Panc1 (cell line): Measurements from ENCODE around the gene ATP11A. TPM values are rescaled to one million over a fixed set of nuclear protein-coding genes. Genes with fewer than 3 reads are reported as not detected.

Experiments
- ATAC-seq: fragments of 200-7000 bp; cut with Tn5 transposase; 2 replicates; pipeline ENCODE4 v1.9.1; 2020; ENCODE audit warnings: mild to moderate bottlenecking, moderate library complexity
- BruUV-seq: library from RNA; stranded (reverse); fragments of 400-500 nt; replicated peaks from 2 replicates; lab custom pipeline; 2021; lab: Mats Ljungman, UMichigan
- CTCF ChIA-PET: fragments of 300-600 bp; sonication (Branson Sonifier 250); formaldehyde crosslinking; loops from one replicate; lab custom pipeline; 2022; ENCODE audit warnings: antibody characterized with exemption; lab: Charles Lee
- POLR2A ChIA-PET: fragments of 300-600 bp; sonication (Branson Sonifier 250); formaldehyde crosslinking; loops from one replicate; lab custom pipeline; 2022; ENCODE audit warnings: antibody characterized with exemption; lab: Charles Lee
- DNase-seq: peaks from one replicate; pipeline ENCODE4 v3.0.0-alpha.2; 2010; ENCODE audit warnings: low read depth, low spot score
- H3K27ac ChIP-seq: 2 replicates; pipeline ENCODE4 v1.5.1; 2011; ENCODE audit warnings: mild to moderate bottlenecking, low read length, inconsistent platforms
- H3K27me3 ChIP-seq: fragments of 200-500 bp; sonication (Bioruptor generic); 2 replicates; pipeline ENCODE4 v1.6.0; 2014; ENCODE audit warnings: low read length, inconsistent platforms; ENCODE audit not compliant: control insufficient read depth, insufficient read depth
- H3K36me3 ChIP-seq: fragments of 200-500 bp; sonication (Bioruptor generic); 2 replicates; pipeline ENCODE4 v1.5.1; 2014; ENCODE audit warnings: inconsistent platforms, mild to moderate bottlenecking, low read length, moderate library complexity; ENCODE audit not compliant: control insufficient read depth, insufficient read depth
- H3K4me1 ChIP-seq: 2 replicates; pipeline ENCODE4 v1.5.1; 2011; ENCODE audit warnings: inconsistent platforms, mild to moderate bottlenecking, low read length, moderate library complexity; ENCODE audit not compliant: control insufficient read depth, insufficient read depth
- H3K4me3 ChIP-seq, 2 experiments: 2 replicates each; pipeline ENCODE4 v1.5.1; 2011 to 2012; ENCODE audit warnings: low read depth in 2 of 2, low read length in 2 of 2, mild to moderate bottlenecking in 2 of 2, inconsistent platforms in 1 of 2, moderate library complexity in 1 of 2
- H3K9me3 ChIP-seq: fragments of 200-500 bp; sonication (Bioruptor generic); 2 replicates; pipeline ENCODE4 v1.5.1; 2014; ENCODE audit warnings: low read depth, mild to moderate bottlenecking, inconsistent platforms, low read length, moderate library complexity; ENCODE audit not compliant: control insufficient read depth, insufficient read depth
- POLR2AphosphoS5 ChIP-seq: IDR thresholded peaks from 2 replicates; pipeline ENCODE4 v1.6.1; 2012; ENCODE audit warnings: mild to moderate bottlenecking, low read depth, low read length, moderate library complexity
- SIN3A ChIP-seq: IDR thresholded peaks from 2 replicates; pipeline ENCODE4 v1.6.1; 2012; ENCODE audit warnings: low read depth, mild to moderate bottlenecking, low read length, moderate library complexity, borderline replicate concordance; ENCODE audit not compliant: insufficient read depth
- TCF7L2 ChIP-seq: IDR thresholded peaks from 2 replicates; pipeline ENCODE4 v1.6.1; 2011; ENCODE audit warnings: mild to moderate bottlenecking, low read depth, low read length, inconsistent platforms
- in situ Hi-C: cut with HindIII; loops from 2 replicates; pipeline ENCODE4 v1.10.0; 2016; ENCODE audit warnings: low sequenced_read_pairs, low pct_unique_long_range_greater_than_20kb
- intact Hi-C: fragments of 100-400 bp; cut with micrococcal nuclease; formaldehyde crosslinking; loops from one replicate; pipeline ENCODE4 v1.10.0; 2022; ENCODE audit not compliant: unreplicated experiment
- total RNA-seq: library from RNA; stranded (reverse); gene quantifications from one replicate; pipeline ENCODE4 v1.2.1, GENCODE V29; 2021; ENCODE audit not compliant: unreplicated experiment
- TF ChIP-seq, protein P1 (sequence below): fragments of 450-650 bp; IDR thresholded peaks from 2 replicates; pipeline ENCODE4 v1.5.1; 2017; ENCODE audit warnings: mild to moderate bottlenecking
- TF ChIP-seq, protein P2 (sequence below), 2 experiments: IDR thresholded peaks; 2 replicates each; pipeline ENCODE4 v1.6.1; 2011 to 2012; ENCODE audit warnings: low read depth in 2 of 2, control low read depth in 1 of 2, low read length in 1 of 2, mild to moderate bottlenecking in 1 of 2, moderate library complexity in 1 of 2; ENCODE audit not compliant: insufficient read depth in 1 of 2

The ATP11A gene
- total RNA-seq, 1 experiment from 2014 or later, result 85.8 TPM

DNA sequence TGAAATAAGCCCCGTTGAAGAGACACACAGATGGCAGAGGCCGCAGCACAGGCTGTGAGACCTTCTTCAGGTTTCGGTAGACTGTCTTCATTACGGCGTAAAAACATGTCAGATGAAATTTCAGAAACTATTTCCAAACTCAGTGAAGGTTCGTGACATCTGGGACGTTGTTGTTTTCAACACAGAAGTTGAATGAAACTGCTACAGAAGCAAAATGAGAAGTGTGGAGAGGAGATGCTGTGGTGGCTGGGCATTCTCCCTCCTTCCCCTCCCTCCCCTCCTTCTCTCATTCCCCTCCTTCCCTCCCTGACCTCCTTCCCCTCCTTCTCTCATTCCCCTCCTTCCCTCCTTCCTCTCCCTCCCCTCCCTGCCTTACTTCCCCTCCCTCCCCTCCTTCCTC is 113.6 kb downstream of the ATP11A start:
- DNase-seq (no peak), ATAC-seq (no peak)
- in situ Hi-C loops (no loop called here), intact Hi-C loops (no loop called here)
- H3K9me3 ChIP-seq, result no peaks in the 10 kb centered on the region
- TF ChIP-seq TCF7L2 (no peak), POLR2AphosphoS5 (no peak), SIN3A (no peak)
- TF ChIP-seq, protein P1, sequence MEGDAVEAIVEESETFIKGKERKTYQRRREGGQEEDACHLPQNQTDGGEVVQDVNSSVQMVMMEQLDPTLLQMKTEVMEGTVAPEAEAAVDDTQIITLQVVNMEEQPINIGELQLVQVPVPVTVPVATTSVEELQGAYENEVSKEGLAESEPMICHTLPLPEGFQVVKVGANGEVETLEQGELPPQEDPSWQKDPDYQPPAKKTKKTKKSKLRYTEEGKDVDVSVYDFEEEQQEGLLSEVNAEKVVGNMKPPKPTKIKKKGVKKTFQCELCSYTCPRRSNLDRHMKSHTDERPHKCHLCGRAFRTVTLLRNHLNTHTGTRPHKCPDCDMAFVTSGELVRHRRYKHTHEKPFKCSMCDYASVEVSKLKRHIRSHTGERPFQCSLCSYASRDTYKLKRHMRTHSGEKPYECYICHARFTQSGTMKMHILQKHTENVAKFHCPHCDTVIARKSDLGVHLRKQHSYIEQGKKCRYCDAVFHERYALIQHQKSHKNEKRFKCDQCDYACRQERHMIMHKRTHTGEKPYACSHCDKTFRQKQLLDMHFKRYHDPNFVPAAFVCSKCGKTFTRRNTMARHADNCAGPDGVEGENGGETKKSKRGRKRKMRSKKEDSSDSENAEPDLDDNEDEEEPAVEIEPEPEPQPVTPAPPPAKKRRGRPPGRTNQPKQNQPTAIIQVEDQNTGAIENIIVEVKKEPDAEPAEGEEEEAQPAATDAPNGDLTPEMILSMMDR, result no peak
- TF ChIP-seq, protein P2, sequence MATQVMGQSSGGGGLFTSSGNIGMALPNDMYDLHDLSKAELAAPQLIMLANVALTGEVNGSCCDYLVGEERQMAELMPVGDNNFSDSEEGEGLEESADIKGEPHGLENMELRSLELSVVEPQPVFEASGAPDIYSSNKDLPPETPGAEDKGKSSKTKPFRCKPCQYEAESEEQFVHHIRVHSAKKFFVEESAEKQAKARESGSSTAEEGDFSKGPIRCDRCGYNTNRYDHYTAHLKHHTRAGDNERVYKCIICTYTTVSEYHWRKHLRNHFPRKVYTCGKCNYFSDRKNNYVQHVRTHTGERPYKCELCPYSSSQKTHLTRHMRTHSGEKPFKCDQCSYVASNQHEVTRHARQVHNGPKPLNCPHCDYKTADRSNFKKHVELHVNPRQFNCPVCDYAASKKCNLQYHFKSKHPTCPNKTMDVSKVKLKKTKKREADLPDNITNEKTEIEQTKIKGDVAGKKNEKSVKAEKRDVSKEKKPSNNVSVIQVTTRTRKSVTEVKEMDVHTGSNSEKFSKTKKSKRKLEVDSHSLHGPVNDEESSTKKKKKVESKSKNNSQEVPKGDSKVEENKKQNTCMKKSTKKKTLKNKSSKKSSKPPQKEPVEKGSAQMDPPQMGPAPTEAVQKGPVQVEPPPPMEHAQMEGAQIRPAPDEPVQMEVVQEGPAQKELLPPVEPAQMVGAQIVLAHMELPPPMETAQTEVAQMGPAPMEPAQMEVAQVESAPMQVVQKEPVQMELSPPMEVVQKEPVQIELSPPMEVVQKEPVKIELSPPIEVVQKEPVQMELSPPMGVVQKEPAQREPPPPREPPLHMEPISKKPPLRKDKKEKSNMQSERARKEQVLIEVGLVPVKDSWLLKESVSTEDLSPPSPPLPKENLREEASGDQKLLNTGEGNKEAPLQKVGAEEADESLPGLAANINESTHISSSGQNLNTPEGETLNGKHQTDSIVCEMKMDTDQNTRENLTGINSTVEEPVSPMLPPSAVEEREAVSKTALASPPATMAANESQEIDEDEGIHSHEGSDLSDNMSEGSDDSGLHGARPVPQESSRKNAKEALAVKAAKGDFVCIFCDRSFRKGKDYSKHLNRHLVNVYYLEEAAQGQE (IDR thresholded peaks at IDR 0.05; ENCODE audit: insufficient read depth in 1 of 2, low read depth in 2 of 2, low read length in 1 of 2), result no peak
- ChIA-PET CTCF (no interaction called here), POLR2A (no interaction called here)
- H3K4me1 ChIP-seq, result no peaks in the 10 kb centered on the region; the same call in 1 of the 2 replicates
- no TSS peak for BruUV-seq
- no peak overlapping the region for H3K27ac ChIP-seq
- no peaks in the 10 kb centered on the region for H3K36me3 ChIP-seq
- no peak overlapping the region for H3K4me3 ChIP-seq
- no peaks in the 10 kb centered on the region for H3K27me3 ChIP-seq

DNA sequence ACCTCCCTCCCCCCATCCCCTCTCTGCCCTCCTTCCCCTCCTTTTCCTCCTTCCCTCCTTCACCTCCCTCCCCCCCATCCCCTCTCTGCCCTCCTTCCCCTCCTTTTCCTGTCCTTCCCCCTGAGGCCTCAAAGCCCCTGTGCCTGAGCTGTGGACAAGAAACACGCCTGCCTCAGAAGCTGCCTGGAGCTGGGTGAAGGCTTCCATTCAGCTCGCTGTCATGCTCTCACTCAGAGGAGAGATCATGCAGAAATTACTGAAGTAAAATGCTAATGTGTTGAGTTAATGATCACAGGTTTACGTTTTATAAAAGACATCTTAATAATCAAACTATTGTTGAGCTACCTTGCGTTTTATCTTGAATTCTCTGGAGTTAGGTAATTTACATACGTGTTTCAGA is 114.5 kb downstream of the ATP11A start:
- Histone ChIP-seq H3K27me3 (no peaks in the 10 kb centered on the region), H3K36me3 (no peaks in the 10 kb centered on the region), H3K27ac (no peak overlapping the region), H3K4me1 (no peaks in the 10 kb centered on the region; the same call in 1 of the 2 replicates), H3K4me3 (no peak overlapping the region), H3K9me3 (no peaks in the 10 kb centered on the region)
- POLR2A ChIA-PET, result no interaction called here
- CTCF ChIA-PET, result no interaction called here
- in situ Hi-C loops, result no loop called here
- DNase-seq, result no peak
- BruUV-seq, result no TSS peak
- no peak for TF ChIP-seq POLR2AphosphoS5
- TF ChIP-seq, protein P2 (IDR thresholded peaks at IDR 0.05; ENCODE audit: insufficient read depth in 1 of 2, low read depth in 2 of 2, low read length in 1 of 2), result no peak
- no peak for TF ChIP-seq SIN3A
- TF ChIP-seq, protein P1, result no peak
- no peak for TF ChIP-seq TCF7L2
- intact Hi-C loops, result no loop called here
- ATAC-seq, result no peak
